MM.1S (cell line): ENCODE measurements around the gene TRIM27.

Experiments used
- EZH2 ChIP-seq: fragments of 300-600 bp; sonication (generic); optimal IDR thresholded peaks from 2 replicates; pipeline ENCODE3; 2017; ENCODE audit warnings: low read depth, mild to moderate bottlenecking, antibody characterized with exemption, low read length, mixed read lengths
- EZH2phosphoT487 ChIP-seq: fragments of 300-600 bp; sonication (generic); IDR thresholded peaks from 2 replicates; pipeline ENCODE4 v1.6.1; 2018; ENCODE audit warnings: antibody characterized with exemption, low read length
- TF ChIP-seq, protein P1 (sequence below): fragments of 300-600 bp; sonication (generic); IDR thresholded peaks from 2 replicates; pipeline ENCODE4 v1.5.1; 2016; ENCODE audit warnings: antibody characterized with exemption, low read length, mixed read lengths

DNA sequence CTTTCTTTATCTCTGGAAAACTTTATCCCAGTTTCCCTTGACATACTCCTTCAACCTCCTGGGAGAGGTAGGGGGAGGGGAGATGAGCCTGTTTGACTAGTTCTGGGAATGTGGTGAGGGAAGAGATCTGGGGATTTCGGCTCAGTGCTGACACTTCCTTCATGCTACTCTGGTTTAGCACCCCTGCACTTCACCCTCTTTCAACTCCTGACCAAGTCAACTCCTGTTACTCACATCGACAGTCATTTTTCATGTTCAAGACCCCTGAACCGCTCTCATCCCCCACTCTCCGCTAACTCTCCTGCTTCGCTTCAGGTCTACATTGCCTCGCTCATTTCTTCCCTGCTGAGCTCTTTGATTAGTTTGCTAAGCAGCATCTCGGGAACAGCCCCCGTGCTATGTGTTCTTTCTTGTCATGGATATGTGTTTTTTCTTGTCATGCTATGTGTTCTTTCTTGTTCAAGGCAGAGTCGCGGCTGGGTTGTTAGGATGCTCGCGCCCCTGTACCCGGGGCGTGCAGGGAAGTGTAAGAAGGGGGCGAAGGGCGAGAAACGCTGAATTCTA lies 16.6 kb upstream of the TRIM27 start:
- TF ChIP-seq, protein P1, sequence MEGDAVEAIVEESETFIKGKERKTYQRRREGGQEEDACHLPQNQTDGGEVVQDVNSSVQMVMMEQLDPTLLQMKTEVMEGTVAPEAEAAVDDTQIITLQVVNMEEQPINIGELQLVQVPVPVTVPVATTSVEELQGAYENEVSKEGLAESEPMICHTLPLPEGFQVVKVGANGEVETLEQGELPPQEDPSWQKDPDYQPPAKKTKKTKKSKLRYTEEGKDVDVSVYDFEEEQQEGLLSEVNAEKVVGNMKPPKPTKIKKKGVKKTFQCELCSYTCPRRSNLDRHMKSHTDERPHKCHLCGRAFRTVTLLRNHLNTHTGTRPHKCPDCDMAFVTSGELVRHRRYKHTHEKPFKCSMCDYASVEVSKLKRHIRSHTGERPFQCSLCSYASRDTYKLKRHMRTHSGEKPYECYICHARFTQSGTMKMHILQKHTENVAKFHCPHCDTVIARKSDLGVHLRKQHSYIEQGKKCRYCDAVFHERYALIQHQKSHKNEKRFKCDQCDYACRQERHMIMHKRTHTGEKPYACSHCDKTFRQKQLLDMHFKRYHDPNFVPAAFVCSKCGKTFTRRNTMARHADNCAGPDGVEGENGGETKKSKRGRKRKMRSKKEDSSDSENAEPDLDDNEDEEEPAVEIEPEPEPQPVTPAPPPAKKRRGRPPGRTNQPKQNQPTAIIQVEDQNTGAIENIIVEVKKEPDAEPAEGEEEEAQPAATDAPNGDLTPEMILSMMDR, result no peak
- TF ChIP-seq EZH2, result no peak
- TF ChIP-seq EZH2phosphoT487, result no peak
